Measurements from ENCODE around the gene CLEC11A. TPM values are rescaled to one million over a fixed set of nuclear protein-coding genes. Genes with fewer than 3 reads are reported as not detected.
"Not testable (repeated sequence)": the region's sequence is repeated elsewhere in the genome, so short reads cannot be mapped to it uniquely, and the experiment has no call there.

The CLEC11A gene
- total RNA-seq, 1 donor from 2014 or later: 6.0 TPM

DNA sequence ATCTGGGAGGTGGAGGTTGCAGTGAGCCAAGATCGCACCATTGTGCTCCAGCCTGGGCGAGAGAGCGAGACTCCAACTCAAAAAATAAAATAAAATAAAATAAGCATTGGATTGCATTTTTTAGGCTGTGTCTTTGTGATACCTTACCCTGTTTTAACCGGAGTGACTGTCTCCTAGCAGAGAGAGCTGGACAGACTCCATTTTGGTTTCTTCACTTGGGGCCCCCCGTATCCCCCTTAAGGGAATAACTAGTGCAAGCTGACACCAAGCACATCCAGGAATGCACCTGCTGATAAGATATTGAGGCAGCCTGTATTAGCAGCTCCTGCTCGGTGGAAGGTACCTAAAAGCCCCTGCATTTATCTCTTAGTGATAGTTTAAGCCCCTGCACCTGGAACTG is 26.3 kb downstream of the CLEC11A start:
- Mint-ChIP-seq H3K27me3 (ENCODE audit: unreplicated experiment) (no peaks in the 10 kb centered on the region), H3K4me3 (ENCODE audit: unreplicated experiment) (no peak overlapping the region), H3K27ac (ENCODE audit: unreplicated experiment) (no peak overlapping the region), H3K36me3 (ENCODE audit: unreplicated experiment) (no peaks in the 10 kb centered on the region), H3K4me1 (ENCODE audit: unreplicated experiment) (no peaks in the 10 kb centered on the region), H3K9me3 (ENCODE audit: unreplicated experiment) (no peaks in the 10 kb centered on the region)
- DNase-seq (ENCODE audit: extremely low spot score, unreplicated experiment): no peak
- TF ChIP-seq CTCF (IDR thresholded peaks at IDR 0.05): no peak

DNA sequence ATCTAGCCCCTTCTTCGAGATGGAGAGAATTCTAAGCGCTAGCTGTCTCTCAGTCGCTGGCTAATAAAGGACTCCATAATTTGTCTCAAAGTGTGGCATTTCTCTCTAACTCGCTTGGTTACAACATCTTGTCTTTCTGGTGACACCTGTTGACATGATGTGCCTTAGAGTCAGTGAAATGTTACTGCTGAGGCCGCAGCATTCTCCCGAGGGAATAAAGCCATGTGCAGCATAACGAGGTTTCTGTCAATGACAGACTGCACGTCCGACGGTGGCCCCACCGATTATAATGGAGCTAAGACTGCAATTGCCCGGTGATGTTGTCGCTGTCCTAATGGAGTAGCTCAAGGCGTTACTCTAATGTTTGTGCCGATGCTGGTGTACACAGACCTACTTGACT is 26.8 kb downstream of the CLEC11A start:
- Mint-ChIP-seq H3K27me3 (ENCODE audit: unreplicated experiment) (no peaks in the 10 kb centered on the region), H3K9me3 (ENCODE audit: unreplicated experiment) (no peaks in the 10 kb centered on the region), H3K36me3 (ENCODE audit: unreplicated experiment) (no peaks in the 10 kb centered on the region), H3K4me3 (ENCODE audit: unreplicated experiment) (no peak overlapping the region), H3K4me1 (ENCODE audit: unreplicated experiment) (no peaks in the 10 kb centered on the region), H3K27ac (ENCODE audit: unreplicated experiment) (no peak overlapping the region)
- TF ChIP-seq CTCF (IDR thresholded peaks at IDR 0.05): no peak
- DNase-seq (ENCODE audit: extremely low spot score, unreplicated experiment): no peak

GRCh38 chr19:50753879-50754278 is 30.7 kb downstream of the CLEC11A start:
- no peak for DNase-seq (ENCODE audit: extremely low spot score, unreplicated experiment)
- Mint-ChIP-seq H3K27me3 (ENCODE audit: unreplicated experiment) (no peaks in the 10 kb centered on the region), H3K9me3 (ENCODE audit: unreplicated experiment) (no peaks in the 10 kb centered on the region), H3K4me1 (ENCODE audit: unreplicated experiment) (no peaks in the 10 kb centered on the region), H3K4me3 (ENCODE audit: unreplicated experiment) (no peak overlapping the region), H3K36me3 (ENCODE audit: unreplicated experiment) (no peaks in the 10 kb centered on the region), H3K27ac (ENCODE audit: unreplicated experiment) (no peak overlapping the region)
- TF ChIP-seq CTCF (IDR thresholded peaks at IDR 0.05): no peak

DNA sequence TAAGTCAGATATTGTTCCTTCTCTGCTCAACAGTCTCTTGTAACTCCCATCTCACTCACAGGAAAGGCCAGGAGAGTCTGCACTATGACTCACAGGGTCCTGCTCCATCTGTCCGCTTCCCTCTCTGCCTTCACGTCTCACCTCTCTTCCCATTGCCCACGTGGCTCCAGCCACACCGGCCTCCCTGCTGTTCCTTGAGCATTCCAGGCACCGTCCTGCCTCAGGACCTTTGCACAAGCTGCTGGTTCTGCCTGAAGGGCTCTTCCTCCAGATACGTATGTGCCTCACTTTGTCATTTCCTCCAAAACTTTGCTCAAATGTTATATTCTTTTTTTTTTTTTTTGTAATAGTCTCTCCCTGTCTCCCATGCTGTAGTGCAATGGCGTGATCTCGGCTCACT is 33.1 kb downstream of the CLEC11A start:
- H3K27ac Mint-ChIP-seq (ENCODE audit: unreplicated experiment); H3K4me1 Mint-ChIP-seq (ENCODE audit: unreplicated experiment); DNase-seq (ENCODE audit: extremely low spot score, unreplicated experiment); H3K4me3 Mint-ChIP-seq (ENCODE audit: unreplicated experiment); H3K9me3 Mint-ChIP-seq (ENCODE audit: unreplicated experiment); H3K27me3 Mint-ChIP-seq (ENCODE audit: unreplicated experiment); H3K36me3 Mint-ChIP-seq (ENCODE audit: unreplicated experiment): not testable (repeated sequence)

DNA sequence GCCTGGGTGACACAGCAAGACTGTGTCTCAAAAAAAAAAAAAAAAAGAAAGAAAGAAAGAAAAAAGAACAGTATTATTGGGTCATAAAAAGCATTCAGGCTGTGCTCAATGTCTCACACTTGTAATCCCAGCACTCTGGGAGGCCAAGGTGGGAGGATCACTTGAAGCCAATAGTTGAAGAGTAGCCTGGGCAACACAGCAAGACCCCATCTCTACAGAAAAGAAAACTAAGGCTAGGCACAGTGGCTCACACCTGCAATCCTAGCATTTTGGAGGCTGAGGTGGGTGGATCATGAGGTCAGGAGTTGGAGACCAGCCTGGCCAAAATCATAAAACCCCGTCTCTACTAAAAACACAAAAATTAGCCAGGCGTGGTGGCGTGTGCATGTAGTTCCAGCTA is 34.5 kb downstream of the CLEC11A start:
- H3K4me1 Mint-ChIP-seq (ENCODE audit: unreplicated experiment): not testable (repeated sequence)

DNA sequence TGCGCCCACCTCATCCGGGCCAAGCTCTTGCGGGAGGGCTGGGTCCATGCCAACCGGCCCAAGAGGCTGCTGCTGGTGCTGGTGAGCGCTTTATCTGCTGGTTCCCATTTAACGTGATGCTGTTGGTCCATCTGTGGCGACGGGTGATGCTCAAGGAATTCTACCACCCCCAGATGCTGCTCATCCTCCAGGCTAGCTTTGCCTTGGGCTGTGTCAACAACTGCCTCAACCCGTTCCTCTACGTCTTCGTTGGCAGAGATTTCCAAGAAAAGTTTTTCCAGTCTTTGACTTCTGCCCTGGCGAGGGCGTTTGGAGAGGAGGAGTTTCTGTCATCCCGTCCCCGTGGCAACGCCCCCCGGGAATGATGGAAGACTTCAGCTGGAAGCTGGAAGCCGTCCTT is 35.9 kb downstream of the CLEC11A start:
- not testable (repeated sequence) for H3K4me3 Mint-ChIP-seq (ENCODE audit: unreplicated experiment)

More for the DNA sequence above, 34.5 kb downstream of the CLEC11A start:
- not testable (repeated sequence) for H3K36me3 Mint-ChIP-seq (ENCODE audit: unreplicated experiment); H3K9me3 Mint-ChIP-seq (ENCODE audit: unreplicated experiment); H3K27ac Mint-ChIP-seq (ENCODE audit: unreplicated experiment); H3K4me3 Mint-ChIP-seq (ENCODE audit: unreplicated experiment); H3K27me3 Mint-ChIP-seq (ENCODE audit: unreplicated experiment); DNase-seq (ENCODE audit: extremely low spot score, unreplicated experiment)

DNA sequence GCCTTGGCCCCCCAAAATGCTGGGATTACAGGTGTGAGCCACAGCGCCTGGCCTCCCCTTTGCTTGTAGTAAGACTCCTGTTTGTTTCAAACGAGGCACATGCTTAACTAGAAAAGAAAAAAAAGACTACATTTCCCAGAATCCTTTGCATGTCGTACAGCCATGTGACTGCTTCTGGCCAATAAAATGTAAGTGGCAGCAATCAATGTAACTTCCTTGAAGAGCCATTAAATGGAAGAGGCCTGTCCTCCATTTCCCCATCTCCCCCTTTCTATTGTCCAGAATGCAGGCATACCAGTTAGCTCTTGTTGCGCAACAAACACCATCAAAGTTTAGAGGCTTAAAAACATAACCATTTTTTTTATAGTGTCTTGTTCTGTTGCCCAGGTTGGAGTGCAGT is 36.7 kb downstream of the CLEC11A start:
- no peaks in the 10 kb centered on the region for H3K27me3 Mint-ChIP-seq (ENCODE audit: unreplicated experiment)

More for the DNA sequence above, 35.9 kb downstream of the CLEC11A start:
- not testable (repeated sequence) for H3K27ac Mint-ChIP-seq (ENCODE audit: unreplicated experiment); H3K36me3 Mint-ChIP-seq (ENCODE audit: unreplicated experiment); H3K9me3 Mint-ChIP-seq (ENCODE audit: unreplicated experiment); H3K4me1 Mint-ChIP-seq (ENCODE audit: unreplicated experiment); H3K27me3 Mint-ChIP-seq (ENCODE audit: unreplicated experiment); DNase-seq (ENCODE audit: extremely low spot score, unreplicated experiment)

DNA sequence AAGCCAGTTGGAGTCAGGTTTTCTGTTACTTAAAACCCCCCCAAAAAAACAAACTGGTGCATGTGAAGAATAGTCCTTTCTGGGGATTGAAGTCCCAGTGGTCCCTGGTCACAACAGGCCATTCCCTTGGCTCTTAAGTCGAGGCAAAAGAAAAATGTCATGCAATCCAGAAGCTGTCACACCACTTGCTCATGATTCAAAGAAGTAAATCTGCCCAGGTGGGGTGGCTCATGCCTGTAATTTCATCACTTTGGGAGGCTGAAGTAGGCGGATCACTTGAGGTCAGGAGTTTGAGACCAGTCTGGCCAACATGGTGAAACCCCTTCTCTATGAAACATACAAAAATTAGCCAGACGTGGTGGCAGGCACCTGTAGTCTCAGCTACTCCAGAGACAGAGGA is 38.3 kb downstream of the CLEC11A start:
- H3K9me3 Mint-ChIP-seq (ENCODE audit: unreplicated experiment); H3K27me3 Mint-ChIP-seq (ENCODE audit: unreplicated experiment); H3K27ac Mint-ChIP-seq (ENCODE audit: unreplicated experiment); H3K4me1 Mint-ChIP-seq (ENCODE audit: unreplicated experiment); H3K36me3 Mint-ChIP-seq (ENCODE audit: unreplicated experiment); H3K4me3 Mint-ChIP-seq (ENCODE audit: unreplicated experiment); DNase-seq (ENCODE audit: extremely low spot score, unreplicated experiment): not testable (repeated sequence)

More for the DNA sequence above, 36.7 kb downstream of the CLEC11A start:
- Mint-ChIP-seq H3K4me1 (ENCODE audit: unreplicated experiment) (no peaks in the 10 kb centered on the region), H3K36me3 (ENCODE audit: unreplicated experiment) (no peaks in the 10 kb centered on the region), H3K9me3 (ENCODE audit: unreplicated experiment) (no peaks in the 10 kb centered on the region), H3K27ac (ENCODE audit: unreplicated experiment) (no peak overlapping the region), H3K4me3 (ENCODE audit: unreplicated experiment) (no peak overlapping the region)
- TF ChIP-seq CTCF (IDR thresholded peaks at IDR 0.05): no peak
- no peak for DNase-seq (ENCODE audit: extremely low spot score, unreplicated experiment)

DNA sequence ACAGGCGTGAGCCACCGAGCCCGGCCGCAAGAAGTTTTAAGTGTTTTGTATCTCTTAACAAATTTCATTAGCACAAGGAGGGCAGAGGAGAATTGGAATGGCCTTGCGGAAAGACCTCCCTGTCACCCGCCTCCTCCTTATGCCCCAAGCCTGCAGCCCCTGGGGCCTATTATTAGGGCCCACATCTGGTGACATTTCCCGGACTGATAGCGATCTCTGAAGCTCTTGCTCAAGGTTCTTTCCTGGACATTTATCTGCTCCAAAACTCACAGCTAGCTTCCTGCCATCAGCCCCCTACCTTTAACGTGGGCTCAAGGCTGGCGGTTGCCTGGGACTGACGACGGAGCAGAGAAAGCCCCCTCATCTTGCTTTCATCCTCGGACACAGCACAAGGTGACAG is 40.4 kb downstream of the CLEC11A start:
- H3K27ac Mint-ChIP-seq (ENCODE audit: unreplicated experiment); DNase-seq (ENCODE audit: extremely low spot score, unreplicated experiment); H3K4me3 Mint-ChIP-seq (ENCODE audit: unreplicated experiment); H3K4me1 Mint-ChIP-seq (ENCODE audit: unreplicated experiment); H3K36me3 Mint-ChIP-seq (ENCODE audit: unreplicated experiment); H3K27me3 Mint-ChIP-seq (ENCODE audit: unreplicated experiment); H3K9me3 Mint-ChIP-seq (ENCODE audit: unreplicated experiment): not testable (repeated sequence)

All from osteocyte (in vitro differentiated cells).